ENCODE data around the gene ECHDC1. TPM values are rescaled to one million over a fixed set of nuclear protein-coding genes. Genes with fewer than 3 reads are reported as not detected.

ECHDC1 gene
- total and polyA plus RNA-seq, 2 of the 8 experiments (the other 6 are each of a cell fraction or from before 2014, with no cell fraction given) = 11.3 to 60.5 TPM

DNA sequence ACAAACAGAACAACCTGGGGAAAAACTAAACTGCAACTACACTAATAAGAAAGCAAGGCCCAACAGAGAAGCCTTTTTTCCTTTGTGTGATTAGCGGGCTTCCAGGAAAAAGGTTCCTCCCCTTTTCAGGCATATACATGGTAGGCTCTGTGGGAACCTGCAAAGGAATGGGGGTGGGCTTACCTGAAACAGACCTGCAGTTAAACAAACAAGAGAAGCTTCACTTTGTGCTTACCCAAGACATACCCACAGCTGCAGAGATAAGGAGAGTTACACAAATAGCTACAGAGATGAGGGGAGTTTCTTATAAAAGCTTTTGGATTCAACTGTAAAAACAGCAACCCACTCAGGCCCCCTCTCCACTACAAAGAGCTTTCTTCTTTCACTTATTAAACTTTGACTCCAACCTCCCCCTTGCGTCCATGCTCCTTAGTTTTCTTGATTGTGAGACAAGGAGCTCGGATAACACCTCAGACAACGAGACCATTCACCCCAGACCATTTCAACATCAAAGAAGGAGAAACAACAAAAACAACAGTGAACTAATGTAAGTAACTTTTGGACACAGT, 45.8 kb downstream of the ECHDC1 start:
- H2BK120ac ChIP-seq (replicated peaks; ENCODE audit: low read depth, low read length) = no peak overlapping the region
- peaks cover 0 to 4% of the 10 kb centered on the region in 2 experiments; a peak in 1 of 4 replicates for H3K79me2 ChIP-seq (ENCODE audit: control insufficient read depth in 1 of 2, insufficient read depth in 2 of 2, low read length in 2 of 2)
- no peak for DNase-seq (ENCODE audit: low read depth in 1 of 2, low spot score in 2 of 2)
- 29% methylated on average over 4 of the region's 4 CpGs; no CpG with 5 or more reads in 1 of the 2 experiments for whole genome bisulfite sequencing, 2 experiments (ENCODE audit: extremely low coverage in 1 of 2, insufficient coverage in 1 of 2, insufficient read length in 1 of 2, insufficient replicate concordance in 2 of 2, low coverage in 1 of 2, low lambda C conversion rate in 2 of 2, missing lambda C conversion rate in 1 of 2)
- no peak overlapping the region for H3K56ac ChIP-seq (replicated peaks; ENCODE audit: insufficient read length, low read depth, low read length)
- no peak overlapping the region for H3K23ac ChIP-seq (ENCODE audit: insufficient read length)
- no peak overlapping the region for H2BK20ac ChIP-seq (ENCODE audit: low read length)
- H3K9me3 ChIP-seq (ENCODE audit: insufficient read depth in 2 of 2, low read depth in 1 of 2, low read length in 1 of 2) = no peaks in the 10 kb centered on the region
- H2BK15ac ChIP-seq (ENCODE audit: low read length) = no peak overlapping the region
- no peaks in the 10 kb centered on the region for H3K23me2 ChIP-seq (ENCODE audit: low read depth, low read length)
- no peaks in the 10 kb centered on the region for H3K27me3 ChIP-seq (replicated peaks in 1 of 4; ENCODE audit: control insufficient read depth in 3 of 4, extremely low read depth in 1 of 4, insufficient read depth in 3 of 4, low read length in 3 of 4)
- H3K79me1 ChIP-seq (ENCODE audit: low read depth, low read length) = no peaks in the 10 kb centered on the region
- H2AK5ac ChIP-seq (ENCODE audit: low read depth, low read length) = no peak overlapping the region
- H2AFZ ChIP-seq (ENCODE audit: low read length) = no peak overlapping the region
- peak overlapping the region in 1 of 4 experiments; percentile 61; a peak in 2 of 7 replicates for H3K9ac ChIP-seq (replicated peaks in 1 of 4; ENCODE audit: extremely low read depth in 1 of 4, low read depth in 3 of 4, low read length in 3 of 4)
- H4K8ac ChIP-seq (ENCODE audit: extremely low read depth, insufficient read depth, low read length) = no peak overlapping the region
- H2BK5ac ChIP-seq (ENCODE audit: low read depth, low read length) = no peak overlapping the region
- H4K5ac ChIP-seq (ENCODE audit: insufficient read length, low read depth, low read length) = no peak overlapping the region
- FAIRE-seq = peak; percentile 98
- H3K4ac ChIP-seq (replicated peaks; ENCODE audit: insufficient read length, low read depth, low read length) = no peak overlapping the region
- CTCF ChIA-PET (ENCODE audit: partially characterized antibody) = interaction anchor here (0.6 to 2.2 kb wide), 6 partner anchors 10 to 219 kb away, joined by 3 to 6 read pairs (median 4); no protein-coding TSS in a partner anchor
- H3K14ac ChIP-seq (ENCODE audit: insufficient read length) = no peak overlapping the region
- H4K91ac ChIP-seq (replicated peaks; ENCODE audit: insufficient read length, low read length) = no peak overlapping the region
- peak overlapping the region in 1 of 4 experiments; percentile 39; a peak in 3 of 8 replicates for H3K4me3 ChIP-seq (ENCODE audit: extremely low read depth in 1 of 4, insufficient read depth in 2 of 4, low read depth in 3 of 4, low read length in 4 of 4)
- peaks cover 0 to 4% (median 1%) of the 10 kb centered on the region in 4 experiments; a peak in 3 of 7 replicates for H3K4me1 ChIP-seq (replicated peaks in 1 of 4; ENCODE audit: control insufficient read depth in 3 of 4, insufficient read depth in 4 of 4, low read length in 3 of 4)
- H2BK12ac ChIP-seq (ENCODE audit: low read depth, low read length) = no peak overlapping the region
- H3K36me3 ChIP-seq (ENCODE audit: control insufficient read depth in 2 of 4, insufficient read depth in 4 of 4, low read length in 3 of 4) = peaks cover 0 to 4% (median 0%) of the 10 kb centered on the region in 4 experiments; a peak in 1 of 8 replicates
- peak overlapping the region; percentile 80 for H3K27ac ChIP-seq (ENCODE audit: low read depth, low read length)
- no peaks in the 10 kb centered on the region for H4K20me1 ChIP-seq (replicated peaks in 1 of 2; ENCODE audit: control insufficient read depth in 1 of 2, insufficient read depth in 2 of 2, low read length in 2 of 2)
- peak overlapping the region in 1 of 2 experiments; percentile 53; a peak in 2 of 4 replicates for H3K4me2 ChIP-seq (ENCODE audit: insufficient read depth in 1 of 2, low read depth in 2 of 2, low read length in 2 of 2)
- POLR2A ChIA-PET (ENCODE audit: partially characterized antibody) = interaction anchor here (0.9 to 1.6 kb wide), 3 partner anchors 22 to 217 kb away, joined by 3 to 5 read pairs (median 4); partner anchors contain the start of gene RNF146
- no peak overlapping the region for H3K18ac ChIP-seq (ENCODE audit: extremely low read depth, low read length)
- peak in 1 of 2 experiments; percentile 84; a peak in 2 of 3 replicates for TF ChIP-seq EP300 (IDR thresholded peaks at IDR 0.05; ENCODE audit: borderline replicate concordance in 1 of 2, low read depth in 2 of 2, low read length in 2 of 2)
- peak; percentile 71 for TF ChIP-seq SP1 (IDR thresholded peaks at IDR 0.05; ENCODE audit: low read depth, low read length)
- no peak for TF ChIP-seq HDAC6 (IDR thresholded peaks at IDR 0.05; ENCODE audit: low read depth, low read length)
- no peak for TF ChIP-seq TEAD4 (IDR thresholded peaks at IDR 0.05; ENCODE audit: low read depth, low read length)
- TF ChIP-seq SUZ12 (IDR thresholded peaks at IDR 0.05; ENCODE audit: low read length) = no peak
- TF ChIP-seq RBBP5 (IDR thresholded peaks at IDR 0.05; ENCODE audit: borderline replicate concordance, low read depth, low read length) = peak; percentile 71; the same call in 1 of the 2 replicates
- no peak for TF ChIP-seq SIRT6 (IDR thresholded peaks at IDR 0.05; ENCODE audit: low read length)
- TF ChIP-seq SIX5 (IDR thresholded peaks at IDR 0.05; ENCODE audit: low read depth, low read length) = no peak
- no peak for TF ChIP-seq SAP30 (IDR thresholded peaks at IDR 0.05; ENCODE audit: insufficient read depth, insufficient replicate concordance, low read length)
- no peak for TF ChIP-seq YY1 (IDR thresholded peaks at IDR 0.05; ENCODE audit: low read depth, low read length)
- no peak for TF ChIP-seq POLR2AphosphoS5 (IDR thresholded peaks at IDR 0.05; ENCODE audit: low read depth, low read length)
- TF ChIP-seq, protein P1, sequence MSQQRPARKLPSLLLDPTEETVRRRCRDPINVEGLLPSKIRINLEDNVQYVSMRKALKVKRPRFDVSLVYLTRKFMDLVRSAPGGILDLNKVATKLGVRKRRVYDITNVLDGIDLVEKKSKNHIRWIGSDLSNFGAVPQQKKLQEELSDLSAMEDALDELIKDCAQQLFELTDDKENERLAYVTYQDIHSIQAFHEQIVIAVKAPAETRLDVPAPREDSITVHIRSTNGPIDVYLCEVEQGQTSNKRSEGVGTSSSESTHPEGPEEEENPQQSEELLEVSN (IDR thresholded peaks at IDR 0.05) = no peak
